HEK293 (cell line): ENCODE data around the gene RIPOR3.
A peak's percentile ranks its signal among the peaks of the same experiment; 100 is the strongest.

Source experiments
- EGR2 ChIP-seq: fragments of 450-650 bp; formaldehyde crosslinking; IDR thresholded peaks from 2 replicates; pipeline ENCODE4 v1.5.1; 2016; ENCODE audit warnings: low read depth, missing biosample characterization, missing genetic modification characterization
- GLI2 ChIP-seq: fragments of 450-650 bp; formaldehyde crosslinking; IDR thresholded peaks from 2 replicates; pipeline ENCODE4; 2017; ENCODE audit warnings: missing biosample characterization, missing genetic modification characterization, low read depth, borderline replicate concordance
- KLF16 ChIP-seq: fragments of 450-650 bp; formaldehyde crosslinking; IDR thresholded peaks from 2 replicates; pipeline ENCODE4 v1.5.1; 2017; ENCODE audit warnings: missing biosample characterization, missing genetic modification characterization
- OVOL3 ChIP-seq: fragments of 450-650 bp; formaldehyde crosslinking; IDR thresholded peaks from 2 replicates; pipeline ENCODE4 v1.5.1; 2016; ENCODE audit warnings: missing biosample characterization, missing genetic modification characterization
- PRDM10 ChIP-seq: fragments of 450-650 bp; formaldehyde crosslinking; IDR thresholded peaks from 2 replicates; pipeline ENCODE4 v1.5.1; 2016; ENCODE audit warnings: missing biosample characterization, missing genetic modification characterization
- REPIN1 ChIP-seq: fragments of 450-650 bp; formaldehyde crosslinking; IDR thresholded peaks from 2 replicates; pipeline ENCODE4 v1.5.1; 2017; ENCODE audit warnings: missing biosample characterization, missing genetic modification characterization, low read depth
- REST ChIP-seq: fragments of 450-650 bp; formaldehyde crosslinking; IDR thresholded peaks from 2 replicates; pipeline ENCODE4 v1.5.1; 2016; ENCODE audit warnings: missing biosample characterization, missing genetic modification characterization
- SP2 ChIP-seq: fragments of 450-650 bp; formaldehyde crosslinking; IDR thresholded peaks from 2 replicates; pipeline ENCODE4 v1.5.1; 2016; ENCODE audit warnings: missing biosample characterization, missing genetic modification characterization
- WT1 ChIP-seq: fragments of 450-650 bp; formaldehyde crosslinking; IDR thresholded peaks from 2 replicates; pipeline ENCODE4 v1.5.1; 2016; ENCODE audit warnings: missing biosample characterization, missing genetic modification characterization
- ZBTB21 ChIP-seq: fragments of 450-650 bp; formaldehyde crosslinking; IDR thresholded peaks from 2 replicates; pipeline ENCODE4 v1.5.1; 2017; ENCODE audit warnings: missing biosample characterization, missing genetic modification characterization
- ZBTB6 ChIP-seq: fragments of 450-650 bp; formaldehyde crosslinking; IDR thresholded peaks from 2 replicates; pipeline ENCODE4 v1.5.1; 2017; ENCODE audit warnings: missing biosample characterization, missing genetic modification characterization
- ZFP69B ChIP-seq: fragments of 450-650 bp; formaldehyde crosslinking; IDR thresholded peaks from 2 replicates; pipeline ENCODE4 v1.5.1; 2016; ENCODE audit warnings: missing biosample characterization, missing genetic modification characterization
- ZNF10 ChIP-seq: fragments of 450-650 bp; formaldehyde crosslinking; IDR thresholded peaks from 2 replicates; pipeline ENCODE4 v1.5.1; 2017; ENCODE audit warnings: missing biosample characterization, missing genetic modification characterization
- ZNF146 ChIP-seq: fragments of 450-650 bp; formaldehyde crosslinking; IDR thresholded peaks from 2 replicates; pipeline ENCODE4 v1.5.1; 2016; ENCODE audit warnings: missing biosample characterization, missing genetic modification characterization
- ZNF155 ChIP-seq: fragments of 450-650 bp; formaldehyde crosslinking; IDR thresholded peaks from 2 replicates; pipeline ENCODE4 v1.5.1; 2016; ENCODE audit warnings: missing biosample characterization, missing genetic modification characterization
- ZNF174 ChIP-seq: fragments of 450-650 bp; formaldehyde crosslinking; IDR thresholded peaks from 2 replicates; pipeline ENCODE4 v1.5.0; 2017; ENCODE audit warnings: missing biosample characterization, mild to moderate bottlenecking, missing genetic modification characterization
- ZNF184 ChIP-seq: fragments of 450-650 bp; IDR thresholded peaks from 2 replicates; pipeline ENCODE4 v1.5.1; 2018; ENCODE audit warnings: missing biosample characterization, mild to moderate bottlenecking, missing genetic modification characterization
- ZNF202 ChIP-seq: fragments of 450-650 bp; formaldehyde crosslinking; IDR thresholded peaks from 2 replicates; pipeline ENCODE4 v1.5.1; 2016; ENCODE audit warnings: missing biosample characterization, missing genetic modification characterization, borderline replicate concordance
- ZNF23 ChIP-seq: fragments of 450-650 bp; formaldehyde crosslinking; IDR thresholded peaks from 2 replicates; pipeline ENCODE4 v1.5.1; 2016; ENCODE audit warnings: missing biosample characterization, missing genetic modification characterization, borderline replicate concordance
- ZNF37A ChIP-seq: fragments of 450-650 bp; IDR thresholded peaks from 2 replicates; pipeline ENCODE4 v1.5.1; 2018; ENCODE audit warnings: missing biosample characterization, missing genetic modification characterization
- ZNF394 ChIP-seq: fragments of 450-650 bp; formaldehyde crosslinking; IDR thresholded peaks from 2 replicates; pipeline ENCODE4 v1.5.1; 2016; ENCODE audit warnings: missing biosample characterization, missing genetic modification characterization, mild to moderate bottlenecking, moderate library complexity, borderline replicate concordance
- ZNF426 ChIP-seq: fragments of 450-650 bp; formaldehyde crosslinking; IDR thresholded peaks from 2 replicates; pipeline ENCODE4 v1.5.1; 2017; ENCODE audit warnings: missing biosample characterization, missing genetic modification characterization, mild to moderate bottlenecking, inconsistent platforms, moderate library complexity
- ZNF488 ChIP-seq: fragments of 450-650 bp; formaldehyde crosslinking; IDR thresholded peaks from 2 replicates; pipeline ENCODE4 v1.5.1; 2016; ENCODE audit warnings: missing biosample characterization, missing genetic modification characterization
- ZNF660 ChIP-seq: fragments of 450-650 bp; IDR thresholded peaks from 2 replicates; pipeline ENCODE4 v1.5.1; 2018; ENCODE audit warnings: missing biosample characterization, mild to moderate bottlenecking, missing genetic modification characterization
- ZNF670 ChIP-seq: fragments of 450-650 bp; formaldehyde crosslinking; IDR thresholded peaks from 2 replicates; pipeline ENCODE4 v1.5.1; 2016; ENCODE audit warnings: missing biosample characterization, missing genetic modification characterization, low read depth
- ZNF701 ChIP-seq: fragments of 450-650 bp; formaldehyde crosslinking; IDR thresholded peaks from 2 replicates; pipeline ENCODE4 v1.5.1; 2016; ENCODE audit warnings: missing biosample characterization, missing genetic modification characterization
- ZNF747 ChIP-seq: fragments of 450-650 bp; formaldehyde crosslinking; IDR thresholded peaks from 2 replicates; pipeline ENCODE4 v1.5.1; 2016; ENCODE audit warnings: missing biosample characterization, missing genetic modification characterization
- ZNF768 ChIP-seq: fragments of 450-650 bp; formaldehyde crosslinking; IDR thresholded peaks from 2 replicates; pipeline ENCODE4 v1.5.1; 2018; ENCODE audit warnings: missing biosample characterization, mild to moderate bottlenecking, missing genetic modification characterization
- ZNF792 ChIP-seq: fragments of 450-650 bp; formaldehyde crosslinking; IDR thresholded peaks from 2 replicates; pipeline ENCODE4 v1.5.1; 2016; ENCODE audit warnings: missing biosample characterization, missing genetic modification characterization
- ZNF830 ChIP-seq: fragments of 450-650 bp; IDR thresholded peaks from 2 replicates; pipeline ENCODE4 v1.5.0; 2018; ENCODE audit warnings: missing biosample characterization, missing genetic modification characterization, low read depth, mild to moderate bottlenecking, moderate library complexity
- ZSCAN23 ChIP-seq: fragments of 450-650 bp; formaldehyde crosslinking; IDR thresholded peaks from 2 replicates; pipeline ENCODE4 v1.5.1; 2016; ENCODE audit warnings: missing biosample characterization, missing genetic modification characterization

The RIPOR3 gene

GRCh38 chr20:50731055-50731929 is 40.0 kb upstream of the RIPOR3 start, which contains the start of gene PARD6B (continued):
- TF ChIP-seq GLI2 (no peak), SP2 (peak; percentile 100), EGR2 (tag by site-specific recombination) (peak; percentile 96), ZNF701 (tag by site-specific recombination) (no peak), ZNF670 (tag by site-specific recombination) (no peak), ZNF768 (tag by site-specific recombination) (no peak), ZNF174 (tag by site-specific recombination) (no peak), ZFP69B (tag by site-specific recombination) (peak; percentile 50; the same call in 1 of the 2 replicates), ZNF146 (no peak), ZNF394 (tag by site-specific recombination) (no peak), ZNF660 (tag by site-specific recombination) (no peak), ZBTB6 (tag by site-specific recombination) (0 out of 2 replicates have a peak, but pooled peaks have one; percentile 22), ZNF23 (tag by site-specific recombination) (no peak), ZBTB21 (no peak), ZNF830 (tag by site-specific recombination) (no peak), ZNF155 (tag by site-specific recombination) (no peak), ZNF10 (no peak), KLF16 (tag by site-specific recombination) (peak; percentile 90), PRDM10 (tag by site-specific recombination) (no peak), ZNF202 (tag by site-specific recombination) (no peak), ZNF488 (no peak), WT1 (peak; percentile 21; the same call in 1 of the 2 replicates), OVOL3 (tag by site-specific recombination) (no peak), ZNF792 (tag by site-specific recombination) (no peak), ZSCAN23 (no peak), ZNF37A (no peak), REPIN1 (tag by site-specific recombination) (no peak), REST (tag by site-specific recombination) (no peak), ZNF184 (0 out of 2 replicates have a peak, but pooled peaks have one; percentile 13), ZNF747 (tag by site-specific recombination) (no peak), ZNF426 (no peak)
